ENCODE measurements around the gene PWWP2B.

The PWWP2B gene

DNA sequence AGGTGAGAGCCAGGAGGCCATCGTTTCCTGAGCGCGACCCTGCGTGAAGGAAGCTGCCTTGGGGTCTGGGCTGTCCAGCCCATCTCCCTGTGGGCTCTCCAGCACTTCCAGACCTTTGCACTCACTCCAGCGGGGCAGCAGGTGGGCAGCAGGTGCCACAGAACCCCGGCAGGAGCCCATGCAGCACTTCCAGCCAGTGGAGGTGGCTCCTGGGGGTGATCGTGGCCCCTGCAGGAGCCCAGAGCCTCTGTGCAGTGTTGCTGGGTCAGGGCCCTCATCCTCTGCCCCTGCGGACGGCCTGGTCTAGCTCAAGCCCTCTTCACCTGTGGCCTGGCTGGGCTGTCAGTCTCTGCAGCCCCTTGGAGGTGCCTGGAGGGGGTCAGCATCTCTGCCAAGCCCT lies 59.9 kb downstream of the PWWP2B start:
- DNase-seq (ENCODE audit: low read depth in 2 of 3, low spot score in 1 of 3): no peak

DNA sequence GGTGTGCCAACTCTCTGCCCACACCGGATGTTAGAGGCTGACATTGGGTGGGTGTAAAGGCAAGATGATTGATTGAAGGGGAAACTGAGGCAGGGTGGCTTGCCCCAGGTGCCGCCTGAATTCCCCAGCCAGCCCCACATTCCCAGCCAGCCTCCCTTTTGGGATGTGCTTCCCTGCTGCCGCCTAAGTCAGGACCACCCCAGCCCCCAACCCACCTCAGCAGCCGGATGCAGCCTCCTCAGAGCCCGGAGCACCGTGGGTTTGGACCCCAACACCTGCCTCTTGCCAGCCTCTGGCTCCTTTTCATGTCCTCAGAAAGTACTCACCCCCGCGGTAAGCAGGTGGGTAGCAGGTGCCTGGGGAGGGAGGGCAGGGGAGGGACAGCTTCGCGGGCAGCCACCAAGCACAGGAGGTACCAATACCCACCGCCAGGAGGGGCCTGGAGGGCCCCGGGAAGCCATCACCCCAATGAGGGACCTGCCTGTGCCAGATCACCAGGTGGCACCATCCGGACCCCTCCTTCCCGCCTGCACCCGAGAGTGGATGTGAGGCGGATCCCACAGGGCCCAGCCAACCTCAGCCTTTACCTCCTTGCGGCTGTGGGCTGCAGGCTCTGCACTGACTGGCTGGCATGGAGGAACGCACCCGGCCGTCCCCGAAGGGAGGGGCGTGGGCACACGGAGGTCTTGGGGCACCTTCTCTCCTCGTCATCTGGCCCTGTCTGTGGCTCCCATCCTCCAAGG lies 60.5 kb downstream of the PWWP2B start:
- DNase-seq (ENCODE audit: low read depth in 2 of 3, low spot score in 1 of 3): no peak

- DNase-seq (ENCODE audit: low read depth in 2 of 3, low spot score in 1 of 3): no peak
These were observed 61.1 kb downstream of the PWWP2B start for GRCh38 chr10:132458071-132458585.

DNA sequence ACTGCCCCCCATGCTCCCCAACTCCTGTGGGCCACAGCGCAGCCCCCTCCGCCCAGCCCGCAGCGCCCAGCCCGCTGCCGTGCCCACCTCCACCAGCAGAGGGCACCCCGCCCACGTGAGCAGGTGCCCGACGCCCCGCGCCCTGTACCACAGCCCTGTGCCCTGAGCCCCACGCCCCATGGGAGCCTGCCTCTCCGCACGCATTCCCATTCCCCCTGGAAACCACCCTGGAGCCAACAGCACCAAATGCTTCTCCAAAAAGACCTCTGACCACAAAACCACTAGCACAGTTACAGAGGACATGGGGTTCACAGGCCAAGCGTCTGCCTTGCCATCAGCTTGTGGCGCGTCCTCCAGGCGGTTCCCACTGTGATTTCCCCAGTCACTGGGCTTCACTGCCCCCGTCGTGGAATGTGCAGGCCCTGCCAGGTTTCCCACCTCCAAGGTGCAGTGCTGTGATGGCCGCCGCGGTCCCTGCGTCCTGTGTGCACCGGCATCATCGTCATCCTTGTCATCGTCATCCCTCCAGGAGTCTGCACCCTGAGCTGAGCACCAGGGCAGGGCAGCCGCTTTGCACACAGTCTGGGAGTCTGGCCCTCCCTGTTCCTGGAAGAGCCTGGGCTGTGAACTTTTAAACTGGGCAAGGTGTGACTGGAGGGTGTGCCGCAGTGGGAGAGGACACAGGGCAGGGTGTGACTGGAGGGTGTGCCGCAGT lies 61.7 kb downstream of the PWWP2B start:
- peak in 2 of 3 donors; percentile 37 to 60 for DNase-seq (ENCODE audit: low read depth in 2 of 3, low spot score in 1 of 3)

- DNase-seq (ENCODE audit: low read depth in 2 of 3, low spot score in 1 of 3): no peak
These were observed 62.5 kb downstream of the PWWP2B start for GRCh38 chr10:132459301-132460003.

DNA sequence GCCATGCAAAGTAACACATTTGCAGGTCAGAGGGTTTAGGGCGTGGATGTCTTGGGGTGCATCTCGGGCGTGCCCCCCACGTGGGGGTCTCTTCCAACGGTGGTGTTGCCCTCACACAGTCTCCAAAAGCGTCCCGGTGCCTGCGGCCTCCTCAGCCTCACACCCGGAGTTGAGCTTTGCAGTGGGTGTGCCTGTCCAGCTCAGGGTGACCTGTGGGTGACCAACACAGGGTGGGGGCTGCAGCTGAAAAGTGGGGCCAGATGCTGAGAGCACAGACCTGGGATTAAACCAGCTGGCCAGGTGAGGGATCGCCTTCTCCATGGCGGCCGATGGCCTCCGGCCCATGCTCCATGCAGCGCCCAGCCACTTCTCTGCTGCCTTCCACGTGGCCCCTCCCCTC lies 63.1 kb downstream of the PWWP2B start:
- no peak for DNase-seq (ENCODE audit: low read depth in 2 of 3, low spot score in 1 of 3)

DNA sequence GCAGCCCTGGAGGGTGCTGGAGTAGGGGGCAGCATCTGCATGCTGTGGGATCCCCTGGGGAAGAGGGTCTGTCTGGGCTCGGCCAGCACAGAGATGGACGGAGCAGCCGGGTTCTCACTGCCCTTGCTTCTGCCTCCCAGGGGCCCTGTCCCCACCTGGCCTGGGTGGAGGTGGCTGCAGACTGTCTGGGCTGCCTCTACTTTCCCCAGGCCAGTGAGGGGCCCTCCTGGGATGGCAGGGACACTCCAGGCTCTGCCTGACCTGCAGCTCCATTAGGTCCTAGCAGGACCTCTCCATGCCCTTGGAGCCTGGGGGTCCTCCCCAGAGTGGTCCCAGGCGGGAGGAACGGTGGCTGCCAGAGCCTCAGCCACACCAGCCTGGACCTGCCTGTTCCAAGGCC lies 63.7 kb downstream of the PWWP2B start:
- no peak for DNase-seq (ENCODE audit: low read depth in 2 of 3, low spot score in 1 of 3)

GRCh38 chr10:132461103-132461682 lies 64.2 kb downstream of the PWWP2B start:
- DNase-seq (ENCODE audit: low read depth in 2 of 3, low spot score in 1 of 3): no peak

GRCh38 chr10:132461683-132462231 lies 64.8 kb downstream of the PWWP2B start:
- no peak for DNase-seq (ENCODE audit: low read depth in 2 of 3, low spot score in 1 of 3)

- no peak for DNase-seq (ENCODE audit: low read depth in 2 of 3, low spot score in 1 of 3)
These were observed 65.7 kb downstream of the PWWP2B start for GRCh38 chr10:132462463-132463332.

DNA sequence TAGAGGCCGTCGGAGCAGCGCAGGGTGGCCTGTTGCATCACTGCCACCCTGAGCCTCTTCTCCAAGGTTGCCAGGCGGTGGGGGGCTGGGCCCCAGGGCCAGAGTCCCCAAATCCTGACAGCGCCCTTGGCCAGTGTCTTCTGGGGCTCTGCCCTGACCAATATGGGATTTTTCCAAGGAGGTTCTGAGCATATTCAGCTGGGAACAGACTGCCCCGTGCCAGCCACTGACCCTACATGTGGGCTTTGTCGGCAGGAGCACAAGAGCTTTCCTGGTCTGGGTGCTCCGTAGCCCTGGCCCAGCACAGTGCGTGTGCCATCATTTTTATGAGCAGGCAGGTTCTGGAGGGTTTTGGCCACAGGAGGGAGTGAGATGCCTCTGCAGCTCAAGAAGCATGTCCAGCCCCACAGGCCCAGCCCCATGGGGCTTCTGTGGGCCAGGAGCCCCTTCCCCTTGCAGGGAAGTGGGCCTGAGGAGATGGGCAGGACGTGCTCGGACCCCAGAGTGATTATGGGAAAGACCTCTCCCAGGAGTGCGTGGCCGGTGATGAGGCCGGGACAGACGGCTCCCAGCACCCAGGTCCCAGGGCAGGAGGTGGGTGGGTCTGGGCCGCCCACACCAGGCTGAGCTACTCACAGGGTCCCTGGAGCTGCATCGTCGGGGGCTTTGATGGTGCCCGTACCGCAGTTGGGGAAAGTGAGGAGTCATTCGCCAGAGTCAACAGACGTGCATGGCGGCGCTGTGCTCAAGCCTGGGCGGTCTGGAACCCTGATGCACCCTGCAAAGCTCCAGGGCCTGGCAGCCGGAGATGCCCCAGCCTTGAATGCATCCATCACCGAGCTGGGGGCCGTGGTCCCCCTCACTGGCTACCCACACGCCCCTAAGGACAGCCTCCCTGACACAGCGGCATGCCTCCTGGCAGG lies 66.6 kb downstream of the PWWP2B start:
- DNase-seq (ENCODE audit: low read depth in 2 of 3, low spot score in 1 of 3): no peak

GRCh38 chr10:132464256-132465192 lies 67.5 kb downstream of the PWWP2B start:
- DNase-seq (ENCODE audit: low read depth in 2 of 3, low spot score in 1 of 3): no peak

- no peak for DNase-seq (ENCODE audit: low read depth in 2 of 3, low spot score in 1 of 3)
These were observed 68.3 kb downstream of the PWWP2B start for GRCh38 chr10:132465193-132465888.

DNA sequence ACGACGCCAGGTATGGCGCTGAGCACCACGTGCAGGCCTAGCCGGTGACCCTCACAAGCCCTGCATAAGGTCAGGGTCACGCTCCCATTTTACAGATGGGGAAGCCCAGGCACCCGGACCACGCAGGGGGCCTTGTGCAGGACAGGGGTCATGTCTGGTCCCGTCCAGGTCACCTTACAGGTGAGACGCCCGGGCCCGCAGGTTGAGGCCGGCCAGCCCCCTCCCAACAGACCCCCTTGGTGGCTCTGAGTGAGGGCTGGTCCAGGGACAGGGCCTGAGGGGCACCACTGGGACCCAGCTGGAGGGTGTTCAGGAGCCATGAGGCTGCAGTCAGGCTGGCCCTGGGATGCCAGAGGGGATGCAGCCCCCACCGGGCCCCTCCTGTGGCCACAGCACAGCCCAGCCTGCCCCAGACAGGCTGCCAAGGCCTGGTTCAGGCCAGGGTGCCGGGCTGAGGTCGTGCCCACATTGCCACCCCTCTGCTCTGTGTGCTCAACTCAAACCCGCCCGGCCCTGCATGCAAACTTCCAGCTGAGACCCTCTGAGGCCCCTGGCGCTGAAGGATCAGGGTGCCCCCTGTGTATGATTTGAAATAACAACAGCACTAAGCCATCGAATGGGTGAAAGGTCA lies 69.0 kb downstream of the PWWP2B start:
- no peak for DNase-seq (ENCODE audit: low read depth in 2 of 3, low spot score in 1 of 3)

GRCh38 chr10:132466520-132467463 lies 69.8 kb downstream of the PWWP2B start:
- DNase-seq (ENCODE audit: low read depth in 2 of 3, low spot score in 1 of 3): no peak

All from stimulated activated CD4-positive, alpha-beta T cell treated with anti-CD3 and anti-CD28 coated beads, Interleukin-12 subunit alpha, Interleukin-12 subunit beta, amount 100 ng/mL, for 48 hours (primary cell).